Endothelial cell of umbilical vein (primary cell): ENCODE results near the gene CEP57. TPM values are rescaled to one million over a fixed set of nuclear protein-coding genes. Genes with fewer than 3 reads are reported as not detected.

Experiments used
- BruUV-seq: library from RNA; stranded (reverse); fragments of 400-500 nt; replicated peaks from 2 replicates; lab custom pipeline; 2021; lab: Mats Ljungman, UMichigan
- CTCF ChIA-PET: fragments of 300-600, 350-600 bp; sonication (Branson Sonifier 250); formaldehyde crosslinking; loops from one replicate; lab custom pipeline; 2021; ENCODE audit warnings: antibody characterized with exemption, inconsistent platforms; lab: Charles Lee
- POLR2A ChIA-PET: fragments of 300-600, 350-600 bp; sonication (Branson Sonifier 250); formaldehyde crosslinking; loops from one replicate; lab custom pipeline; 2021; ENCODE audit warnings: antibody characterized with exemption, inconsistent platforms; lab: Charles Lee
- DNase-seq: peaks from one replicate; pipeline ENCODE4 v3.0.0-alpha.2; 2011; ENCODE audit warnings: low read depth, low spot score
- FAIRE-seq: peaks from 2 replicates; lab custom pipeline; 2011; peaks lifted over from hg19 to GRCh38; lab: Jason Lieb, UNC
- H2AFZ ChIP-seq: 2 replicates; pipeline ENCODE4 v1.6.0; 2012; ENCODE audit warnings: low read depth, low read length, control low read depth, inconsistent platforms
- H3K27ac ChIP-seq: 2 replicates; pipeline ENCODE4 v1.5.1; 2011; ENCODE audit warnings: low read depth, mild to moderate bottlenecking, control low read depth, low read length, moderate library complexity; ENCODE audit not compliant: insufficient read depth
- H3K27me3 ChIP-seq, 2 experiments: 2 replicates each; pipeline versions ENCODE4 v1.6.0 to v1.6.1; 2011; ENCODE audit warnings: low read length in 2 of 2, mixed read lengths in 1 of 2; ENCODE audit not compliant: control insufficient read depth in 2 of 2, insufficient read depth in 2 of 2
- H3K36me3 ChIP-seq, 2 experiments: 2 replicates in 1 of 2; 3 replicates in 1 of 2; pipeline ENCODE4 v1.5.1; 2011; ENCODE audit warnings: low read length in 2 of 2, mild to moderate bottlenecking in 1 of 2, moderate library complexity in 1 of 2; ENCODE audit not compliant: control insufficient read depth in 2 of 2, insufficient read depth in 2 of 2; ENCODE audit errors: extremely low read depth in 1 of 2
- H3K4me1 ChIP-seq: 3 replicates; pipeline ENCODE4 v1.5.1; 2011; ENCODE audit warnings: mild to moderate bottlenecking, low read length; ENCODE audit not compliant: control insufficient read depth, insufficient read depth; ENCODE audit errors: extremely low read depth
- H3K4me2 ChIP-seq: 2 replicates; pipeline ENCODE4 v1.6.1; 2011; ENCODE audit warnings: low read length, control low read depth, mixed read lengths; ENCODE audit not compliant: insufficient read depth
- H3K4me3 ChIP-seq, 3 experiments: fragments of 200-600 bp in 1 of 3; sonication (generic), shearing (Covaris generic) in 1 of 3; replicated peaks in 1 of 3; 2 replicates each; pipeline ENCODE4 v1.5.1; 2011 to 2016; ENCODE audit warnings: control low read depth in 3 of 3, low read length in 3 of 3, mild to moderate bottlenecking in 2 of 3, inconsistent platforms in 1 of 3, low read depth in 1 of 3, moderate library complexity in 1 of 3; ENCODE audit not compliant: insufficient read depth in 1 of 3
- H3K79me2 ChIP-seq: 2 replicates; pipeline ENCODE4 v1.6.0; 2012; ENCODE audit warnings: low read length, inconsistent platforms; ENCODE audit not compliant: control insufficient read depth, insufficient read depth
- H3K9ac ChIP-seq: replicated peaks from 2 replicates; pipeline ENCODE3; 2011; ENCODE audit warnings: low read length, control low read depth; ENCODE audit not compliant: insufficient read depth; ENCODE audit errors: extremely low read depth
- H3K9me1 ChIP-seq: replicated peaks from 3 replicates; pipeline ENCODE4 v1.6.0; 2011; ENCODE audit warnings: mild to moderate bottlenecking, low read length; ENCODE audit not compliant: control insufficient read depth, insufficient read depth; ENCODE audit errors: extremely low read depth
- H3K9me3 ChIP-seq: replicated peaks from 2 replicates; pipeline ENCODE4 v1.5.1; 2012; ENCODE audit warnings: low read length, inconsistent platforms; ENCODE audit not compliant: control insufficient read depth, insufficient read depth
- H4K20me1 ChIP-seq: replicated peaks from 2 replicates; pipeline ENCODE3; 2011; ENCODE audit warnings: mild to moderate bottlenecking, low read length; ENCODE audit not compliant: control insufficient read depth, insufficient read depth; ENCODE audit errors: extremely low read depth
- EZH2 ChIP-seq: IDR thresholded peaks from 2 replicates; pipeline ENCODE4 v1.6.1; 2012; ENCODE audit warnings: borderline replicate concordance, low read depth, mild to moderate bottlenecking, moderate library complexity, low read length, inconsistent platforms; ENCODE audit not compliant: severe bottlenecking
- FOS ChIP-seq: IDR thresholded peaks from 2 replicates; pipeline ENCODE4 v1.6.1; 2011; ENCODE audit warnings: mild to moderate bottlenecking, low read length, moderate library complexity, borderline replicate concordance; ENCODE audit not compliant: insufficient read depth
- GATA2 ChIP-seq: IDR thresholded peaks from 2 replicates; pipeline ENCODE4 v1.7.0; 2011; ENCODE audit warnings: low read depth, mild to moderate bottlenecking, moderate library complexity, mixed read lengths, low read length; ENCODE audit not compliant: insufficient read length, insufficient read depth
- JUN ChIP-seq: IDR thresholded peaks from 2 replicates; pipeline ENCODE4 v1.6.1; 2011; ENCODE audit warnings: borderline replicate concordance, low read depth; ENCODE audit not compliant: insufficient read length, insufficient read depth
- MYC ChIP-seq: IDR thresholded peaks from one replicate; pipeline ENCODE4 v1.6.1; 2011; ENCODE audit warnings: mild to moderate bottlenecking, low read depth, low read length
- POLR2A ChIP-seq: IDR thresholded peaks from 2 replicates; pipeline ENCODE4 v1.6.1; 2012; ENCODE audit warnings: low read depth, mild to moderate bottlenecking, control low read depth, low read length
- POLR2AphosphoS5 ChIP-seq: IDR thresholded peaks from 2 replicates; pipeline ENCODE4 v1.6.1; 2012; ENCODE audit warnings: low read depth, mild to moderate bottlenecking, control low read depth, low read length, moderate library complexity; ENCODE audit not compliant: insufficient read depth
- dilution Hi-C: fragments of 300-500 bp; cut with MboI; formaldehyde crosslinking; loops from one replicate; pipeline ENCODE4 v1.15.0; 2019; ENCODE audit warnings: low sequenced_read_pairs; ENCODE audit not compliant: extremely low pct_ligation_motif_present
- intact Hi-C: fragments of 100-400 bp; cut with micrococcal nuclease; formaldehyde crosslinking; loops from one replicate; pipeline ENCODE4 v1.10.0; 2022
- polyA plus RNA-seq, 4 experiments: library from polyadenylated mRNA; depleted of rRNA in 3 of 4; stranded (reverse) in 3 of 4; unstranded in 1 of 4; fragments of >200 nt; gene quantifications; 2 replicates each; pipeline versions ENCODE4 v1.2.1 to v1.2.3, GENCODE V29; 2011 to 2012; ENCODE audit warnings: missing spikeins in 1 of 4
- total RNA-seq: library from RNA; stranded (reverse); gene quantifications from 2 replicates; pipeline ENCODE4 v1.2.3, GENCODE V29; 2021
- TF ChIP-seq, protein P1 (sequence below), 2 donors: IDR thresholded peaks; 1 replicate in 1 of 2; 2 replicates in 1 of 2; pipeline ENCODE4 v1.5.1; 2011; ENCODE audit warnings: low read length in 2 of 2, mild to moderate bottlenecking in 2 of 2, moderate library complexity in 2 of 2, control low read depth in 1 of 2, inconsistent platforms in 1 of 2, low read depth in 1 of 2; ENCODE audit not compliant: insufficient read depth in 1 of 2; ENCODE audit errors: extremely low read depth in 1 of 2
- TF ChIP-seq, protein P2 (sequence below): IDR thresholded peaks from 2 replicates; pipeline ENCODE4 v1.6.1; 2011; ENCODE audit not compliant: insufficient read depth, insufficient read length

Gene CEP57
- total and polyA plus RNA-seq, 2 donors (not counting 3 experiments of a cell fraction or from before 2014, with no cell fraction given), result 16.0 to 35.2 TPM

DNA sequence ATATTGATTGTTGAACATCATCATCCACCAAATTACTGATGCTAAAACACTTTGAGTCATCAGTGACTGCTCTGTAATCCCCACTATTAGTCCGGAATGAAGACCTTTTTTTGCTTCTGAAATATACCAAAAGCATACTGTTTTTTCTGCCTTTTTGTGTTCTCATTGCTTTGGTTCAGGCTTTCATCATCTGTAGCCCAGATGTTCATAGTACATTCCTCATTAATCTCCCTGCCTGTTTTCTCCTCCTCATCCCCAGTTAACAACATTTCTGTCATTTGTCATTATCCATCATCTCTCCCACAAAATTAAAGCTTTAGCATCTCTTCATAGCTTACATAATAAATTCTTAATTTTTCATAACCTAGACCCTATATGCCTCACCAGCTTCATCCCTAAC, 9.2 kb downstream of the CEP57 start:
- Histone ChIP-seq H3K9me3 (no peaks in the 10 kb centered on the region), H3K4me1 (no peaks in the 10 kb centered on the region), H3K79me2 (peaks cover 21% of the 10 kb centered on the region), H4K20me1 (no peaks in the 10 kb centered on the region), H3K4me2 (no peak overlapping the region), H3K9me1 (no peaks in the 10 kb centered on the region), H3K27ac (no peak overlapping the region), H3K9ac (no peak overlapping the region), H3K4me3 (no peak overlapping the region), H3K27me3 (no peaks in the 10 kb centered on the region), H3K36me3 (peaks cover 0 to 2% of the 10 kb centered on the region in 2 experiments), H2AFZ (no peak overlapping the region)
- no TSS peak for BruUV-seq
- ChIA-PET CTCF (interaction anchor here (1.0 kb wide), 1 partner anchor 8 kb away, joined by 4 read pairs; no protein-coding TSS in a partner anchor), POLR2A (interaction anchor here (0.8 kb wide), 1 partner anchor 10 kb away, joined by 3 read pairs; the partner anchor contains the start of gene FAM76B)
- intact Hi-C loops (no loop called here), dilution Hi-C loops (no loop called here)
- TF ChIP-seq EZH2 (no peak), MYC (no peak), FOS (no peak), JUN (no peak), POLR2A (no peak), GATA2 (no peak), POLR2AphosphoS5 (no peak)
- TF ChIP-seq, protein P1, sequence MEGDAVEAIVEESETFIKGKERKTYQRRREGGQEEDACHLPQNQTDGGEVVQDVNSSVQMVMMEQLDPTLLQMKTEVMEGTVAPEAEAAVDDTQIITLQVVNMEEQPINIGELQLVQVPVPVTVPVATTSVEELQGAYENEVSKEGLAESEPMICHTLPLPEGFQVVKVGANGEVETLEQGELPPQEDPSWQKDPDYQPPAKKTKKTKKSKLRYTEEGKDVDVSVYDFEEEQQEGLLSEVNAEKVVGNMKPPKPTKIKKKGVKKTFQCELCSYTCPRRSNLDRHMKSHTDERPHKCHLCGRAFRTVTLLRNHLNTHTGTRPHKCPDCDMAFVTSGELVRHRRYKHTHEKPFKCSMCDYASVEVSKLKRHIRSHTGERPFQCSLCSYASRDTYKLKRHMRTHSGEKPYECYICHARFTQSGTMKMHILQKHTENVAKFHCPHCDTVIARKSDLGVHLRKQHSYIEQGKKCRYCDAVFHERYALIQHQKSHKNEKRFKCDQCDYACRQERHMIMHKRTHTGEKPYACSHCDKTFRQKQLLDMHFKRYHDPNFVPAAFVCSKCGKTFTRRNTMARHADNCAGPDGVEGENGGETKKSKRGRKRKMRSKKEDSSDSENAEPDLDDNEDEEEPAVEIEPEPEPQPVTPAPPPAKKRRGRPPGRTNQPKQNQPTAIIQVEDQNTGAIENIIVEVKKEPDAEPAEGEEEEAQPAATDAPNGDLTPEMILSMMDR (IDR thresholded peaks at IDR 0.05; ENCODE audit: extremely low read depth in 1 of 2, insufficient read depth in 1 of 2, low read depth in 1 of 2, low read length in 2 of 2), result no peak
- TF ChIP-seq, protein P2, sequence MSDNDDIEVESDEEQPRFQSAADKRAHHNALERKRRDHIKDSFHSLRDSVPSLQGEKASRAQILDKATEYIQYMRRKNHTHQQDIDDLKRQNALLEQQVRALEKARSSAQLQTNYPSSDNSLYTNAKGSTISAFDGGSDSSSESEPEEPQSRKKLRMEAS, result no peak
- FAIRE-seq, result no peak
- DNase-seq, result no peak
